Gastrocnemius medialis (tissue), 4 donors: ENCODE results near the gene GPRC5C. TPM values are rescaled to one million over a fixed set of nuclear protein-coding genes. Genes with fewer than 3 reads are reported as not detected.

Experiments
- ATAC-seq, 2 donors: fragments of 150-250 bp; one replicate each; pipeline ENCODE4 v1.9.1; 2016
- DNase-seq, 2 donors: peaks; one replicate each; pipeline ENCODE4 v3.0.0-alpha.2; 2019
- H3K27ac ChIP-seq, 4 donors: fragments of 200-600 bp; sonication (generic); 1 replicate in 1 of 4; 2 replicates in 3 of 4; pipeline ENCODE4 v1.5.1; 2016 to 2018; ENCODE audit warnings: mild to moderate bottlenecking in 2 of 4, moderate library complexity in 1 of 4
- H3K27me3 ChIP-seq, 3 donors: fragments of 200-600 bp; sonication (generic) in 2 of 3; 1 replicate in 1 of 3; 2 replicates in 2 of 3; pipeline versions ENCODE4 v1.5.1 to v1.6.0; 2016 to 2019; ENCODE audit warnings: mild to moderate bottlenecking in 1 of 3, moderate library complexity in 1 of 3
- H3K36me3 ChIP-seq, 2 donors: fragments of 200-600 bp; sonication (generic) in 1 of 2; one replicate each; pipeline ENCODE4 v1.5.1; 2017 to 2018
- H3K4me1 ChIP-seq, 2 donors: fragments of 200-600 bp; sonication (generic) in 1 of 2; one replicate each; pipeline ENCODE4 v1.5.1; 2016 to 2017; ENCODE audit warnings: mild to moderate bottlenecking in 2 of 2
- H3K4me3 ChIP-seq, 4 donors: fragments of 200-600 bp; sonication (generic) in 3 of 4; 1 replicate in 1 of 4; 2 replicates in 3 of 4; pipeline ENCODE4 v1.5.1; 2016 to 2019; ENCODE audit warnings: mild to moderate bottlenecking in 2 of 4
- H3K9me3 ChIP-seq, 3 donors: fragments of 200-600 bp; sonication (generic) in 2 of 3; 1 replicate in 1 of 3; 2 replicates in 2 of 3; pipeline ENCODE4 v1.5.1; 2016 to 2019
- CTCF ChIP-seq, 5 experiments: fragments of 450-650 bp in 3 of 5; fragments of 200-600 bp in 2 of 5; sonication (generic) in 2 of 5; IDR thresholded peaks in 4 of 5; conservative IDR thresholded peaks in 1 of 5; 1 replicate in 4 of 5; 2 replicates in 1 of 5; pipeline ENCODE4 v1.5.1; 2016 to 2019; ENCODE audit warnings: antibody characterized with exemption in 5 of 5, mild to moderate bottlenecking in 3 of 5, moderate library complexity in 3 of 5
- POLR2A ChIP-seq, 2 donors: fragments of 450-650 bp; IDR thresholded peaks; one replicate each; pipeline ENCODE4 v1.6.1; 2017; ENCODE audit warnings: antibody characterized with exemption in 2 of 2, mild to moderate bottlenecking in 2 of 2, moderate library complexity in 2 of 2
- in situ Hi-C, 4 donors: fragments of 200-750 bp; cut with MboI; loops; one replicate each; pipeline versions ENCODE4 v1.15.0 to v1.8.0; 2017; ENCODE audit warnings: low sequenced_read_pairs in 4 of 4
- intact Hi-C: fragments of 100-400 bp; cut with DNase I; formaldehyde crosslinking; loops from one replicate; pipeline ENCODE4 v1.15.1; 2023; ENCODE audit warnings: low total_unique reads
- total RNA-seq, 4 donors: library from RNA; depleted of rRNA; stranded (reverse); fragments of >200 nt; gene quantifications; one replicate each; pipeline versions ENCODE4 v1.1.0 to v1.2.3, GENCODE V29; 2016

Gene GPRC5C
- total RNA-seq, 4 donors from 2014 or later: 80.4 to 138 (median 127) TPM

GRCh38 chr17:74414510-74414909 is 17.4 kb upstream of the GPRC5C start:
- TF ChIP-seq CTCF (IDR thresholded peaks at IDR 0.05 in 4 of 5, conservative IDR thresholded peaks at IDR 0.05 in 1 of 5) (no peak), POLR2A (IDR thresholded peaks at IDR 0.05) (no peak)
- Histone ChIP-seq H3K4me3 (no peak overlapping the region), H3K4me1 (peaks cover 7 to 15% of the 10 kb centered on the region in 2 donors), H3K36me3 (no peaks in the 10 kb centered on the region), H3K9me3 (no peaks in the 10 kb centered on the region), H3K27me3 (no peaks in the 10 kb centered on the region), H3K27ac (no peak overlapping the region)
- ATAC-seq (no peak), DNase-seq (no peak)
- intact Hi-C loops (no loop called here), in situ Hi-C loops (no loop called here)

- Histone ChIP-seq H3K4me1 (peaks cover 7 to 15% of the 10 kb centered on the region in 2 donors), H3K4me3 (no peak overlapping the region), H3K36me3 (no peaks in the 10 kb centered on the region), H3K27me3 (no peaks in the 10 kb centered on the region), H3K9me3 (no peaks in the 10 kb centered on the region), H3K27ac (no peak overlapping the region)
- DNase-seq (no peak), ATAC-seq (no peak)
- TF ChIP-seq CTCF (IDR thresholded peaks at IDR 0.05 in 4 of 5, conservative IDR thresholded peaks at IDR 0.05 in 1 of 5) (no peak), POLR2A (IDR thresholded peaks at IDR 0.05) (no peak)
- in situ Hi-C loops: no loop called here
- intact Hi-C loops: no loop called here
Measured at GRCh38 chr17:74415608-74416396, 16.1 kb upstream of the GPRC5C start.

GRCh38 chr17:74417178-74418045 is 14.5 kb upstream of the GPRC5C start:
- H3K9me3 ChIP-seq: no peaks in the 10 kb centered on the region
- no peak for TF ChIP-seq CTCF (IDR thresholded peaks at IDR 0.05 in 4 of 5, conservative IDR thresholded peaks at IDR 0.05 in 1 of 5)
- no peak for TF ChIP-seq POLR2A (IDR thresholded peaks at IDR 0.05)
- ATAC-seq (peak; percentile 83 to 94), DNase-seq (peak; percentile 47 to 79)
- H3K27ac ChIP-seq: peak overlapping the region; percentile 68 to 84 (median 74)
- intact Hi-C loops: no loop called here
- peaks cover 7 to 15% of the 10 kb centered on the region in 2 donors for H3K4me1 ChIP-seq
- no peaks in the 10 kb centered on the region for H3K27me3 ChIP-seq
- in situ Hi-C loops: no loop called here
- H3K4me3 ChIP-seq: no peak overlapping the region
- no peaks in the 10 kb centered on the region for H3K36me3 ChIP-seq

- no peaks in the 10 kb centered on the region for H3K27me3 ChIP-seq
- H3K4me3 ChIP-seq: no peak overlapping the region
- DNase-seq (no peak), ATAC-seq (no peak)
- H3K9me3 ChIP-seq: no peaks in the 10 kb centered on the region
- TF ChIP-seq POLR2A (IDR thresholded peaks at IDR 0.05) (no peak), CTCF (IDR thresholded peaks at IDR 0.05 in 4 of 5, conservative IDR thresholded peaks at IDR 0.05 in 1 of 5) (no peak)
- intact Hi-C loops: no loop called here
- in situ Hi-C loops: no loop called here
- H3K27ac ChIP-seq: no peak overlapping the region
- H3K4me1 ChIP-seq: peaks cover 17 to 24% of the 10 kb centered on the region in 2 donors
- no peaks in the 10 kb centered on the region for H3K36me3 ChIP-seq
Measured at GRCh38 chr17:74419928-74420411, 11.9 kb upstream of the GPRC5C start.
